ENCODE measurements around the gene MAP3K7.

DNA sequence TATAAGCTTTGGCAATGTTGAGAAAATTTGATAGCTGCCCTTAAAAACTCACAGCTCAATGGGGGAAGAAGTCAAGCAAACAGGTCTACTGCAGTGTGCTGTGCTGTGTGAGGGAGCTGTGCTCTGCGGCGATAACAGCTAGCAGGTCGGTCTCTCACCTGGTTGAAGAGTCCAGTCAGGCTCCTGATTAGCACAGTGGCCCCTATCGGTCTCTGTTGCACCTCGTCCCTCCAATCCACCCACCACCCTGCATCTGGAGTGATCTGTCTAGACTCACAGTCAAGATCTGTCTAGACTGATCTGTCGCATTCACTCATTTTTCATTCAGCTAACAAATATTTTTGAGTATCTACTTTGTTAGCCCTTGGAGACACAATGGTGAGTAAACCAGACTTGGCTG is 94.1 kb downstream of the MAP3K7 start:
- no peak for TF ChIP-seq ELF4 (IDR thresholded peaks at IDR 0.05)
- TF ChIP-seq FOXK2 (IDR thresholded peaks at IDR 0.05): no peak
- no peak for TF ChIP-seq ZNF384 (IDR thresholded peaks at IDR 0.05)
- TF ChIP-seq LEF1 (IDR thresholded peaks at IDR 0.05; ENCODE audit: borderline replicate concordance): no peak
- no peak for TF ChIP-seq HDGF (IDR thresholded peaks at IDR 0.05; ENCODE audit: borderline replicate concordance)
- no peak for TF ChIP-seq SP1 (IDR thresholded peaks at IDR 0.05)
- TF ChIP-seq FOXM1 (IDR thresholded peaks at IDR 0.05; ENCODE audit: borderline replicate concordance): no peak
- no peak for TF ChIP-seq BHLHE40 (IDR thresholded peaks at IDR 0.05; ENCODE audit: borderline replicate concordance)
- TF ChIP-seq ARNT (IDR thresholded peaks at IDR 0.05): no peak

Measured in HEK293T (cell line).